WERI-Rb-1 (cell line): Measurements from ENCODE around the gene MYL6B.

ENCODE experiments used
- DNase-seq: peaks from one replicate; pipeline ENCODE4 v3.0.0-alpha.2; 2020
- H3K27ac ChIP-seq: fragments of 250-450 bp; sonication (Bioruptor Pico); 2 replicates; pipeline ENCODE4 v1.5.1; 2020; ENCODE audit warnings: mild to moderate bottlenecking, moderate library complexity
- H3K27me3 ChIP-seq: fragments of 250-450 bp; sonication (Bioruptor Pico); 2 replicates; pipeline ENCODE4 v1.5.1; 2021; ENCODE audit warnings: mild to moderate bottlenecking, low read depth, moderate library complexity; ENCODE audit not compliant: insufficient read depth, severe bottlenecking
- H3K36me3 ChIP-seq: fragments of 250-450 bp; sonication (Bioruptor Pico); 2 replicates; pipeline ENCODE4 v1.5.1; 2020; ENCODE audit warnings: mild to moderate bottlenecking, moderate library complexity
- H3K4me3 ChIP-seq: 2 replicates; pipeline ENCODE4 v1.5.1; 2011; ENCODE audit warnings: low read depth, mild to moderate bottlenecking, control low read depth, low read length
- H3K9me3 ChIP-seq: fragments of 250-450 bp; sonication (Bioruptor Pico); 2 replicates; pipeline ENCODE4 v1.5.1; 2021; ENCODE audit warnings: mild to moderate bottlenecking, moderate library complexity; ENCODE audit not compliant: severe bottlenecking
- CTCF ChIP-seq: IDR thresholded peaks from 2 replicates; pipeline ENCODE4 v1.5.1; 2011; ENCODE audit warnings: low read depth, mild to moderate bottlenecking, control low read depth, inconsistent platforms, low read length

MYL6B gene

GRCh38 chr12:56127485-56127887 lies 24.9 kb upstream of the MYL6B start:
- Histone ChIP-seq H3K27me3 (no peaks in the 10 kb centered on the region), H3K36me3 (peaks cover 24% of the 10 kb centered on the region), H3K4me3 (peak overlapping the region; percentile 50), H3K9me3 (no peaks in the 10 kb centered on the region), H3K27ac (peak overlapping the region; percentile 76)
- no peak for TF ChIP-seq CTCF
- DNase-seq = no peak

GRCh38 chr12:56127888-56128669 lies 24.3 kb upstream of the MYL6B start, which contains the start of gene ESYT1:
TSS of gene ESYT1 (plus strand) at chr12:56128267. CDS start at chr12:56128320, 53 bp downstream.
- no peak for TF ChIP-seq CTCF
- Histone ChIP-seq H3K4me3 (peak within 1 kb of the TSS; percentile 78), H3K36me3 (peaks cover 28% of the 10 kb centered on the region), H3K9me3 (no peaks in the 10 kb centered on the region), H3K27me3 (no peaks in the 10 kb centered on the region), H3K27ac (peak within 1 kb of the TSS; percentile 76)
- peak; percentile 99 for DNase-seq

GRCh38 chr12:56128670-56129205 lies 23.6 kb upstream of the MYL6B start:
- H3K9me3 ChIP-seq = no peaks in the 10 kb centered on the region
- no peak for DNase-seq
- peak overlapping the region; percentile 70 for H3K27ac ChIP-seq
- peak overlapping the region; percentile 78 for H3K4me3 ChIP-seq
- peaks cover 34% of the 10 kb centered on the region for H3K36me3 ChIP-seq
- H3K27me3 ChIP-seq = no peaks in the 10 kb centered on the region
- no peak for TF ChIP-seq CTCF

GRCh38 chr12:56129206-56129941 lies 23.0 kb upstream of the MYL6B start:
- Histone ChIP-seq H3K36me3 (peaks cover 41% of the 10 kb centered on the region), H3K9me3 (no peaks in the 10 kb centered on the region), H3K4me3 (peak overlapping the region; percentile 78), H3K27ac (no peak overlapping the region), H3K27me3 (no peaks in the 10 kb centered on the region)
- peak; percentile 48 for DNase-seq
- no peak for TF ChIP-seq CTCF

GRCh38 chr12:56129942-56130495 lies 22.4 kb upstream of the MYL6B start:
- Histone ChIP-seq H3K9me3 (no peaks in the 10 kb centered on the region), H3K36me3 (peaks cover 46% of the 10 kb centered on the region), H3K27ac (no peak overlapping the region), H3K27me3 (no peaks in the 10 kb centered on the region), H3K4me3 (no peak overlapping the region)
- TF ChIP-seq CTCF = no peak
- no peak for DNase-seq
